NCI-H187 treated with DMSO at 0.1 percent for 48 hours (cell line): ENCODE measurements around the gene UBXN10.

ENCODE experiments used
- DNase-seq: peaks from one replicate; lab custom pipeline; 2025; lab: John Stamatoyannopoulos, UW

Gene UBXN10

DNA sequence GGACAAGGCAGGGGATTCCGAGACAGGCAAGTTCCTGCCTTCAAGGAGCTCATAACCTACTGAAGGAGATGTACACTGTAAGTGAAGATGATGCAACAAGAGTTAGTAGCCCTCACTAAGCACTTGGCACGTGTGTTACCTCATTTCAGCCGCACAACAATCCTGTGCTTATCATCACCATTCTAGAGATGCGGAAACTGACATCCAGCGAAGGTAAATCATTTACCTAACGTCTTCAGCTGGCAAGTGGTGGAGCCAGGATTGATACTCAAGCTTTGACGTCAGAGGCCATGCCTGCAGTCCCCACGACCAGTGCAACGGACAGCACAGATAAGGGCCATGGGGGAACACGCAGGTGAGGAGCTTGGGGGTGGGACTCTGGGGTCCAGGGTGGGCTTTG lies 2.9 kb upstream of the UBXN10 start:
- DNase-seq, result no peak

DNA sequence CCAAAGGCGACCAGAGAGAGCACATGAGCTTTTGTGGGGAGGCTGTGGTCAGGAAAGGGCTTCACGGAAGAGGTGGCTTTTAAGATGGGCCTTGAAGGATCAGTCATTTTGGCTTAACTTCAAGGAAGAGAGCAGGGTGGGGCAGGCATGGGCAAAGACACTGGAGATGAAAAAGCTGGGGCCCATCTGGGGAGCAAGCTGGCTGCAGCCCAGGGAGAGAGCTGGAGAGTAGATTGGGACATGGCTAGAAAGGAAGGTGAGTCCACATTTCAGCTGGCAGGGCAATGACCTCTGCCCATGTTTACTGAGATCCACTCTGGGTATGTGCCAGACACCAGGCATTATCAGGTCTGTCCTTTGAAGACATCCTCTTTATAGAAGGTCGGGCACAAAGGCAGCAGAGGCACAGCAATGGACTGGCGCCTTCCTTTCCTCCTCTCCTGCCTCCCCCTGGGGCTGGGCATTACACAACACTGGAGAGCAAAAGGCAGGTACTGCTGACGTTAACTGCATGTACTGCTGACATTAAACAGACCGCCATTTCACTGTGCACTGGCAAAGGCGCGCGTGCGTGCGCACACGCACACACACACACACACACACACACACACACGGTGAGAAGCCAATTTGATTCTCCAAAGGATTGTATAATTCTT lies 2.2 kb upstream of the UBXN10 start:
- no peak for DNase-seq

DNA sequence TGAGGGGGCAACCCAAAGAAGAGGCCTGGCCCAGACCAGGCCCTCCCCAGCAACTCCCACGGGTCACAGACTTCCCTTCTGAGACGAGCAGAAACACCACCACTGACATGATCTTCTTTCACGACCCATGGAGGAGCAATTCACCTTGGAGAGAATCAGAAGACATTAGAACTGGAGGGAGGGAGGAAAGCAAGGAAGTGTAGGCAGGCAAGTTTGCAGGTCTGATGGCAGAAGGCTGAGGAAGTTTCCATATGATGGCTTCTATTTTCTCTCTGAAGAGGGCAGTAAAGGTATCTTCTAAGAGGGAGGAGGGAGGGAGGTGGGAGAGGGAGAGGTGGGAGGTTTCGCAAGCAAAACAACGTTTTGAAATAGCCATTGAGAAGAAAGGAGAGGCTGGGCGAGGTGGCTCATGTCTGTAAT lies 1.4 kb upstream of the UBXN10 start:
- DNase-seq, result no peak

GRCh38 chr1:20184997-20185833 lies 681 bp upstream of the UBXN10 start:
- no peak for DNase-seq

DNA sequence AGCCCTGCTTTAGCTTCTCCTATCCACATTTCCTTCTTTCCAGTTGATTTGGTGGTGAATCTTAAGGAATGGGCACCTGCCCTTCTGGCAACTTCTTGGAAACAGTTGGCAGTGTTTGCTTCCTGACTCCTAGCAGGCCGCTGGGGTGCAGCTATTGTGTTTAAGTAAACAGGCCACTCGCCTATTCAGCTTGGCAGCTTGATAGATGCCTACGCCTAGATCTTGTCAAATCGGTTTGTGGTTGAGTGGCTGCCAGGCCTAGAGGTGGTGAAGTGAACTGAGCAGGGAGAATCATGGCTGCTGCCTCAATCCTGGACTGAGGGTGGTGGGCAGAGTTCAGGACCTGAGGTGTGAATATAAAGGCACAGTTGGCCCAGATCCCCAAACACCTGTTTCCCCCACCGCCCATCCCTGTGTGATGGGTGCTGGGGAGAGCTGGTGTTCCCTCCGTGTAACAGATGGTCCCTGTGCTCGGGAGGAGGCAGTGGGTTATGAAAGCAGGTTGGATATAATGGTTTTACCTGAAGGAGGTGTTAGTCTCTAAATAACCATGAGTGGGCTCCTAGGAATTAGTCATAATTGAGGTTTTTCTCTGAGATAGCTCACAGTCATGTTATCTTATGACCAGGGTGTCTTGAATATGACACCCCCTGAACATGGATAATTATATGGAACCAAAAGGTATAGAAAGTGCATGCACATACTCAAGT lies 1.4 kb downstream of the UBXN10 start:
- DNase-seq, result no peak

- DNase-seq, result no peak
These were observed 2.0 kb downstream of the UBXN10 start for GRCh38 chr1:20187813-20188454.

DNA sequence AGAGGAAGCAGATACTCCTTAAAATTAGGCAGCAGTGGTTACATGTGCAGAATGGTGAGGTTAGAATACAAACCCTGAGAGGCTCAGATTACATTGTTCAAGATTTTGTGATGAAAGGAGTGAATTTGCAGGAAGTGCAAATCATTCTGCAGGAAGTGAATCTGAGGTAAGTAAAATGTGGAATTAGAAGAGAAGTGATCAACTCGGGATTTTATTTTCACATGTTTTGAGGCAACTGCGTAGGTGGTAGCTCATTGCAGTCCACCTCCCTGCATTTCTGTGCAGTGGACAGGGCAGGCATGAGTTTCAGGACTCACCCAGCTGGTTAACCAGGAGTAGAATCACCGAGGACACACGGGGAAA lies 2.5 kb downstream of the UBXN10 start:
- DNase-seq, result no peak

- no peak for DNase-seq
These were observed 3.8 kb downstream of the UBXN10 start for GRCh38 chr1:20189664-20190063.

GRCh38 chr1:20190256-20191160 lies 4.6 kb downstream of the UBXN10 start:
- no peak for DNase-seq

DNA sequence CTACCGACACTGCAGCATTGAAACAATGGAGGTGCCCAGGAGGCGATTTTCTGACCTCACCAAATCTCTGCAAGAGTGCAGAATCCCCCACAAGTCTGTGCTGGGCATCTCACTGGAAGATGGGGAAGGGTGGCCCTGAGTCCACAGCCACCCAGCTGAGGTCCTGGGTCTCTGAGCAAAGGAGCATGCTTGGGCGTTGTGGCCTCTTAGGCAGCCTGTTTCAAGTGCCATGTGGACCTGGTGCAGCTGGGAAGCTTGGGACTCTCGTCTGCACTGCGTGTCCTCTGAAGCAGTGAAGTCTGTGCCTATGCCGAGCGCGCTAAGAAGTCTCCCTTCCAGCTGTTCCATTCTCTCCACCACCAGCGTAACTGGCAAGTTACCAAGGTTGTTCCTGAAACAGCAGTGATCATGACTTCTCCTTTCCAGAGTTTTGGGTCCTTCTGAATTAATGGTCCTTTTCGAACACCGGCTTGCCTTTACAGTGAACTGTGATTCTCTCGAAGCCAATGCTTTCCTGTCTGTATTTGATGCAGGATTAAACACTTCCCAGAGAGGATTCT lies 5.5 kb downstream of the UBXN10 start:
- no peak for DNase-seq

DNA sequence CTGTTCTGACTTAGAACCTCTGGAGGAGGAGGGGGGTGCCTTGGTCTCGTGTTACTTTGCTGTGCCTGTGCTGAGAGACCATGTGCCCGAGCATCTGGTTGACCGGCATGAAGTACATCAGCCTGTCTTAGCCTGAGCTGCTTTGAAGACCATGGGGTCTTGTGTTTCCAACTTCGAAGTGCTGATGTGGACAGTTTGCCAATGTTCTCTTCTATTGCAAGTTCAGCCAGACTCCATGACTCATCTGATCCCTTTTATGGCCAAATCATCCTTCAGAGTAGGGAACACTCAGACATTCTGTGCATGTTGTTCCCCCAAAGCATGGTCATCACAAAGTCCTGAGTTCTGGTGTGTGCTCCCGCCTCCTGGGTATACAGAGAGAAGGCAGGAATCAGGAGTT lies 6.5 kb downstream of the UBXN10 start:
- DNase-seq, result no peak

GRCh38 chr1:20192871-20193411 lies 7.0 kb downstream of the UBXN10 start:
- no peak for DNase-seq

DNA sequence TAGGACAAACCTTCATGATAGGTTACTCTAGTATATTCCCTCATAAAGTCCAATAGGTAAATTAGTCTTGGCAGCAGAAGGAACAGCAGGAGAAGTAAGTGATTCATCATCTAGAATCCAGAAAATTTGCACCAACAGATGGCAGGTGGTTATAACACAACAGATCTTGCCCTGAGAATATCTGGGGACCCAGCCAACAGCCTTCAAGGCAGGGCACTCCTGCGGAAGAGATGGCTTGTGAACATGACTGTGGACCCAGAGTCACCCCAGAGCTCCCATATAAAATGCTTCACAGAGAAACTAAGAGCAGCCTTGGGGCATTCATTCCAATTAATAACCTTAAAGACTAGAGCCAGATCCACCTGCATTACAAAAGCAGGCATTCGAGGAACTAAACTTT lies 8.3 kb downstream of the UBXN10 start:
- no peak for DNase-seq

- DNase-seq, result no peak
These were observed 9.0 kb downstream of the UBXN10 start for GRCh38 chr1:20194757-20195461.

- DNase-seq, result no peak
These were observed 9.5 kb downstream of the UBXN10 start for GRCh38 chr1:20195462-20195780.

DNA sequence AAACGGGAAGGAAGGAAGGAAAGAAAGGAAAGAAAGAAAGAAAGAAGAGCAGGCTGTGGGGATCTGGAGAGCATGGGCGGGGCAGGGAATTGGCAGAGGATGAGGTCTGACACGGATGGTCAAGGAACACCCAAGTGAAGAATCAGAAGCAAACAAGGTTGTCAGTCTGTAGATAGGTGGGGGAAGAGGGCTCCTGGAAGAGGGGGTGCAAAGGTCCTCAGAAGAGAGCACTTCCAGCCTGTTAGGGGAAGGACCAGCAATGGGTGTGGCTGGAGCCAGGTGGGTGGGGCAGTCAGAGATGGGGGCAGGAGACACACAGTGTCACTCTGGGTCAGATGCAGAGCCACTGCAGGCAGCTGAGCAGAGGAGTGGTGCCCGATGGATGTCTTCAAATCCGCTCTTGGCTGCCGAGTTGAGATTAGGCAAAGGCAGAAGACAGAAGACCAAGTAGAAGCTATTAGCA lies 11.5 kb downstream of the UBXN10 start:
- DNase-seq, result no peak

DNA sequence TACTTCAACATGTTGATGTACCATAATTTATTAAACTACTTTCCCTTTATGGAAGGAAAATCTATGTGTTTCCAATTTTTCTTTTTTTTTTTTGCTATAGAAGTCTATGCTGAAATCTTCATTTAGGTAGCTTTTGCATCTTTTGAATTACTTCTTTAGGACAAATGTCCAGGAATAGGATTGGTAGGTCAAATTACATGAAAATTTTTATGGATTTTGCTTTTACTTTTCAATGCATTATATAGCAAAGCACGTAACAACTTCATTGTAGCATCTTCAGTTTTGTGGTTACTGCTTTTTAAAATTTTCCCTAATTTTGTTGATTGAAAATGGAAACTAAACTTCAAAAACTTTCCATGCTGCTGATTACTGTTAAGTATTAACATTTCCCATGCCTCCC lies 12.4 kb downstream of the UBXN10 start:
- DNase-seq, result no peak

DNA sequence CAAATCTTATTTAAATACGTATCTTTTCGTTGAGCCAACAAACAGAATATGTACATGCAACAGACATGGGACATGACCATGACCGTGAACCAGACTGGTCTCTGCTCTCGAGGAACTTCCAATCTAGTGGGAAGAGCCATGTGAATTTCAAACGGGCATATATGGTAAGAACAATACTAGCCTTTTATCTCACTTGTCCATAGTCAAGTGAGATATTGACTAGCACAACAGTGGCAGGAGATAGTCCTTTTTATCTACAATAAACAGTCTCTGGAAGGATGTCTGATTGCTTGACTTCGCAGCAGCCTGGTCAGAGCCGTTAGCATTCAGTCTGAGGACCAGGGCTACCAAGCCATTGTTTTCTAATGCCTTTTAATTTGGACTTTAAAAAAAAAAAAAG lies 13.0 kb downstream of the UBXN10 start:
- no peak for DNase-seq

DNA sequence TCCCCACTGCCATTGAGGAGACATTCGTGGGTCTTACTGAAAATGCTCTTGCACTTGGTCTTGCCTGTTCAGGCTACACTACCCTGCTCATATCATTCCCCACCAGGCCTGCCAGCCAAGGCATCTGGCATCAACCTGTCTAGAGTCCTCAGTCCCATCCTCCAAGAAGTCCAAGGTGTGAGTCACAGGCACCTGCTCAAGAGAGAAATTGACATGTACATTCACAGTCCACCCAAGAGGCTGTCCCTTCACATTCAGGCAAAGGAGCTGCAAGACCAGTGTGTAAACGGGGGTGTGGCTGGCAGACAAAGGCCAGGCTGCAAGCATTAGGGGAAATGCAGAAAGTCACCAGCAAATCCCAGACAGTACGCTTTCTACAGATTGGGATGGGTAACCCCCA lies 13.5 kb downstream of the UBXN10 start:
- DNase-seq, result no peak

DNA sequence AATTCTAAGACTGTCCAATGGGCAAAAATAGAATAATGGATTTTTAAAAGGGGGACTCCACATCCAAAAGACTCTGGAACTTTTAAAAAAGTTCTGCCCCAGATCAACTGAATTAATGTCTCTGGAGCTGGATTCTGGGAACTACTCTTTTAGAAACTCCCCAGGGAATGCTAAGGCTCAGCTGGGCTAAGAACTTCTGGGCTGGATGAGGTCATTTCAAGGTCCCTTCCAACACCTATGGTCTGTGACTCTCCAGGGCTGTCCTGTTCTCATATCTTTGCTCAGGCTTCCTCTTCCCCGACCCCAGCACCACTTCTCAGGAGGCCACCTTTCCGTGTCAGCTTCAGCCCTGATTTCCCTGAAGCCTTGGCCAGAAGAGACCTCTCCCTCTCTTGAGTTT lies 13.9 kb downstream of the UBXN10 start:
- no peak for DNase-seq
